H1 (cell line): ENCODE results near the gene ZWILCH.

Source experiments
- CTCF ChIP-seq, 3 experiments: IDR thresholded peaks; 1 replicate in 2 of 3; 2 replicates in 1 of 3; pipeline versions ENCODE4 v1.5.1 to v1.6.1; 2011; ENCODE audit warnings: low read length in 3 of 3, mild to moderate bottlenecking in 3 of 3, inconsistent platforms in 2 of 3, low read depth in 1 of 3, moderate library complexity in 1 of 3; ENCODE audit not compliant: insufficient read depth in 1 of 3; ENCODE audit errors: control extremely low read depth in 1 of 3
- EZH2 ChIP-seq: fragments of 200-600 bp; sonication (generic); IDR thresholded peaks from 2 replicates; pipeline ENCODE4 v1.7.1; 2012; ENCODE audit warnings: low read depth, mild to moderate bottlenecking, moderate library complexity, low read length, inconsistent platforms; ENCODE audit not compliant: severe bottlenecking
- GABPA ChIP-seq: IDR thresholded peaks from 2 replicates; pipeline ENCODE4 v1.6.1; 2011; ENCODE audit warnings: mild to moderate bottlenecking, low read length, moderate library complexity, borderline replicate concordance; ENCODE audit not compliant: insufficient read depth
- MAX ChIP-seq: IDR thresholded peaks from 2 replicates; pipeline ENCODE4 v1.6.1; 2012; ENCODE audit warnings: inconsistent platforms
- POLR2A ChIP-seq, 2 experiments: IDR thresholded peaks; 1 replicate in 1 of 2; 2 replicates in 1 of 2; pipeline ENCODE4 v1.6.1; 2011; ENCODE audit warnings: low read depth in 2 of 2, low read length in 2 of 2, mild to moderate bottlenecking in 2 of 2; ENCODE audit errors: control extremely low read depth in 1 of 2

- TF ChIP-seq CTCF (IDR thresholded peaks at IDR 0.05; ENCODE audit: control extremely low read depth in 1 of 3, insufficient read depth in 1 of 3, low read depth in 1 of 3, low read length in 3 of 3) (no peak), GABPA (no peak), POLR2A (IDR thresholded peaks at IDR 0.05; ENCODE audit: control extremely low read depth in 1 of 2, low read depth in 2 of 2, low read length in 2 of 2) (no peak), MAX (no peak), EZH2 (no peak)
Measured at GRCh38 chr15:66482539-66482938, 22.6 kb upstream of the ZWILCH start.
